ENCODE results near the gene PCDHGA11.
"Not testable (repeated sequence)": the region's sequence is repeated elsewhere in the genome, so short reads cannot be mapped to it uniquely, and the experiment has no call there.

DNA sequence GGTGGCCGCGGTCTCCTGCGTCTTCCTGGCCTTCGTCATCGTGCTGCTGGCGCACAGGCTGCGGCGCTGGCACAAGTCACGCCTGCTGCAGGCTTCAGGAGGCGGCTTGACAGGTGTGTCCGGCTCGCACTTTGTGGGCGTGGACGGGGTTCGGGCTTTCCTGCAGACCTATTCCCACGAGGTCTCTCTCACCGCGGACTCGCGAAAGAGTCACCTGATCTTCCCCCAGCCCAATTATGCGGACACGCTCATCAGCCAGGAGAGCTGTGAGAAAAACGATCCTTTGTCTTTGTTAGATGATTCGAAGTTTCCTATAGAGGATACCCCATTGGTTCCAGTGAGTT, 5.6 kb upstream of the PCDHGA11 start:
- TF ChIP-seq, protein P1, sequence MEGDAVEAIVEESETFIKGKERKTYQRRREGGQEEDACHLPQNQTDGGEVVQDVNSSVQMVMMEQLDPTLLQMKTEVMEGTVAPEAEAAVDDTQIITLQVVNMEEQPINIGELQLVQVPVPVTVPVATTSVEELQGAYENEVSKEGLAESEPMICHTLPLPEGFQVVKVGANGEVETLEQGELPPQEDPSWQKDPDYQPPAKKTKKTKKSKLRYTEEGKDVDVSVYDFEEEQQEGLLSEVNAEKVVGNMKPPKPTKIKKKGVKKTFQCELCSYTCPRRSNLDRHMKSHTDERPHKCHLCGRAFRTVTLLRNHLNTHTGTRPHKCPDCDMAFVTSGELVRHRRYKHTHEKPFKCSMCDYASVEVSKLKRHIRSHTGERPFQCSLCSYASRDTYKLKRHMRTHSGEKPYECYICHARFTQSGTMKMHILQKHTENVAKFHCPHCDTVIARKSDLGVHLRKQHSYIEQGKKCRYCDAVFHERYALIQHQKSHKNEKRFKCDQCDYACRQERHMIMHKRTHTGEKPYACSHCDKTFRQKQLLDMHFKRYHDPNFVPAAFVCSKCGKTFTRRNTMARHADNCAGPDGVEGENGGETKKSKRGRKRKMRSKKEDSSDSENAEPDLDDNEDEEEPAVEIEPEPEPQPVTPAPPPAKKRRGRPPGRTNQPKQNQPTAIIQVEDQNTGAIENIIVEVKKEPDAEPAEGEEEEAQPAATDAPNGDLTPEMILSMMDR (IDR thresholded peaks at IDR 0.05) = not testable (repeated sequence)
- TF ChIP-seq POLR2A (IDR thresholded peaks at IDR 0.05) = not testable (repeated sequence)
